ENCODE data around the gene FGGY.
"Not testable (repeated sequence)": the region's sequence is repeated elsewhere in the genome, so short reads cannot be mapped to it uniquely, and the experiment has no call there.

The FGGY gene

GRCh38 chr1:59296358-59297256 is at the start of gene FGGY:
FGGY (plus strand) TSS chr1:59297094; CDS start chr1:59321550, 24,456 bp downstream.
- DNase-seq (ENCODE audit: low read depth in 2 of 2, low spot score in 1 of 2) = peak; percentile 39 to 68

DNA sequence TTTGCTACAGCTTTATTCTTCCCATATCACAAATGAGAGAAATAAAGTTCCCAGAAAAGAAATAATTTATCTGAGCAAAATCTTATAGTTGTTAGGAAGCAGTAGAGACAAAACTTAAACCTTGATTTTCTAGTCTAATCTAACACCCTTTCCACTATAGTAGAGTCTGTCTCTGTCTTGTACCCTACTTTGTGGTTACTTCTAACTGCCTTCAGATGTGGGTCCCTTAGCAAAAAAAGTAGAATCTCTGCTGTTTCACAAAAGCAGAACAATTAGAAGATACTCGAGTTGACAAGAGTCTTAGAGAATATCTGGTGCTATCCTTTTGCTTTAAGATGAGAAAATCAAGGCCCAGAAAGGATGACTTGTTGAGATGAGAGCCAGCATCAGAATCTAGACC is 48.1 kb upstream of the FGGY start:
- DNase-seq (ENCODE audit: low read depth in 2 of 2, low spot score in 1 of 2) = no peak

DNA sequence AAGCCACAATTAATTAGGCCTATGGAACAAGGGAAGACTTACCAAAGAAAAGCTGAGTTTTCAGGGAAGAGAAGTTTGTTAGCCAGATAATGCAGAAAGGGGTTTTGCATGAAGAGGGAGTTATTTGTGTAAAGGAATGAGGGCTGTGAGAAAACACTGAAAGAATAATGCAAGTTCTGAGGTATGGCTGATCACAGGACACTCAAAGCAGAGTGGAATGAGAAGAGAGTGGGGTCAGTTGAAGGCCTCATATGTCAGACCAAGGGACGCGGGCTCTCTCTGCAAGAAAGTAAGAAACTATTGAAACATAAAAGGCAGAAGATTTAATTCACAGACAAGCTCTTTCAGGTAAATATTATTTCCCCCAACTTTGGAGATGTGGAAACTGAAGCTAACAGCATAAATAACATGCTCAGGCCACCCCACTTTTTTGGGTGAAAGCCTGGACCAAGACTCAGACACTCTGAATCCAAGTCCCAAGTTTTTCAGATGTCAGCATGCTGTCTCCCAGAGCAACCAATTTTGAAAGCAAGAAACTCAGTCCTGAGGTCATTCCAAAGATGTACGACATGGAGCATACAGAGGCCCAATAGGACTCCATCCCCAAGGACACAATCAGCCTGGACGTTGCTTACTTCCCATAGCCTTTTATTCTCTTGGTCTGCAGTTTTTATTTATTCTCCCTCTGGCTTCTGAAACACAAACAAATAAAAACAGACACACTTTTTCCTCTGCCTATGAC is 47.3 kb upstream of the FGGY start:
- no peak for DNase-seq (ENCODE audit: low read depth in 2 of 2, low spot score in 1 of 2)

DNA sequence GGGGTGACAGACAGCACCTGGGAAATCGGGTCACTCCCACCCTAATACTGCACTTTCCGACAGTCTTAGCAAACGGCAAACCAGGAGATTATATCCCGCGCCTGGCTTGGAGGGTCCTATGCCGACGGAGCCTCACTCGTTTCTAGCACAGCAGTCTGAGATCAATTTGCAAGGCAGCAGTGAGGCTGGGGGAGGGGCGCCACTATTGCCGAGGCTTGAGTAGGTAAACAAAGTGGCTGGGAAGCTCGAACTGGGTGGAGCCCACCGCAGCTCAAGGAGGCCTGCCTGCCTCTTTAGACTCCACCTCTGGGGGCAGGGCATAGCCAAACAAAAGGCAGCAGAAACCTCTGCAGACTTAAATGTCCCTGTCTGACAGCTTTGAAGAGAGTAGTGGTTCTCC is 45.8 kb upstream of the FGGY start:
- not testable (repeated sequence) for DNase-seq (ENCODE audit: low read depth in 2 of 2, low spot score in 1 of 2)

DNA sequence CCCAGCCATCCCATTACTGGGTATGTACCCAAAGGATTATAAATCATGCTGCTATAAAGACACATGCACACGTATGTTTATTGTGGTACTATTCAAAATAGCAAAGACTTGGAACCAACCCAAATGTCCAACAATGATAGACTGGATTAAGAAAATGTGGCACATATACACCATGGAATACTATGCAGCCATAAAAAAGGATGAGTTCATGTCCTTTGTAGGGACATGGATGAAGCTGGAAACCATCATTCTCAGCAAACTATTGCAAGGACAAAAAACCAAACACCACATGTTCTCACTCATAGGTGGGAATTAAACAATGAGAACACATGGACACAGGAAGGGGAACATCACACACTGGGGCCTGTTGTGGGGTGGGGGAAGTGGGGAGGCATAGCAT is 40.5 kb upstream of the FGGY start:
- not testable (repeated sequence) for DNase-seq (ENCODE audit: low read depth in 2 of 2, low spot score in 1 of 2)

DNA sequence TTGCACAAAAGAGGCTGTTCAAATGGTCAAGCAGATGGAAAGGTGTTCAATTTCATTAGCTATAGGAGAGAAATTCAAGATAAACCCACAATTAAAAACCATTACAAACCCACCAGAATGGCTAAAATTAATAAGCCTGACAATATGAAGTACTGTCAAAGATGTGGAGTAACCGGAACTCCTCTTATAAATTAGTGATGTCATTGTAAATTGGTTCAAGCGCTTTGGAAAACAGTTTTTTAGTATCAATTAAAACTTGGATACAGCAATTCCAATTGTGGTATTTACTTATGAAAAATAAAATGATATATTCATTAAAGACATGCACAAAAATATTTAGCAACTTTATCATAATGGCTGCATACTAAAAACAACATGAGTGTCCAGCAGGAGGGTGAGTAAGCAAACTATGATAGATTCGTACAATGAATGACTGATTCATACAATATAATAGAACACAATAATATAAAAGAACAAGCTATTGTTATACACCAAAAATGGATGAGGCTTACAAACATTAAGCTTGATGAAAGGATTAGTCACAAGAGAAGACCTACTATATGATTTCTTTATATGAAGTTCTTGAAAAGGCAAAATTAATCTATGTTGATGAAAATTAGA is 38.4 kb upstream of the FGGY start:
- no peak for DNase-seq (ENCODE audit: low read depth in 2 of 2, low spot score in 1 of 2)

- DNase-seq (ENCODE audit: low read depth in 2 of 2, low spot score in 1 of 2) = no peak
Measured at GRCh38 chr1:59261537-59261936, 35.4 kb upstream of the FGGY start.

DNA sequence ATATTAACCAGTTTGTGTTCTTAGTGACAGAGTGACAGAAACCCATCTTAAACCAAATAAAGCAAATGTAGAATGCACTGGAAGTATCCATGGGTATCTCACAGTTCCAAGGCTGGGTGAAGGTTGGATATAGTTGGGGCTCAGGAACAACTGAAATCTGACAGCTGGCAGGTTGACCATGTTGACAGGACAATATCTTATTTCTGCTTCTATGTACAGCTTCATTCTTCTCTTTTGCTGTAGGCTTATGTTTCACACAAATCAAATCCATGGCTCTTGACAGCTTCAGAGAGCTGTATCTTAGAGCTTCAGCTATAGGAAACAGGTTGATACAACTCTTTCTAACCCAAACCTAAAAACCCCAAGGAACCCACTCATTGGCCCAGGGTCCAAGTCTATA is 34.3 kb upstream of the FGGY start:
- no peak for DNase-seq (ENCODE audit: low read depth in 2 of 2, low spot score in 1 of 2)

GRCh38 chr1:59263111-59263510 is 33.8 kb upstream of the FGGY start:
- DNase-seq (ENCODE audit: low read depth in 2 of 2, low spot score in 1 of 2) = no peak

GRCh38 chr1:59265622-59266021 is 31.3 kb upstream of the FGGY start:
- no peak for DNase-seq (ENCODE audit: low read depth in 2 of 2, low spot score in 1 of 2)

DNA sequence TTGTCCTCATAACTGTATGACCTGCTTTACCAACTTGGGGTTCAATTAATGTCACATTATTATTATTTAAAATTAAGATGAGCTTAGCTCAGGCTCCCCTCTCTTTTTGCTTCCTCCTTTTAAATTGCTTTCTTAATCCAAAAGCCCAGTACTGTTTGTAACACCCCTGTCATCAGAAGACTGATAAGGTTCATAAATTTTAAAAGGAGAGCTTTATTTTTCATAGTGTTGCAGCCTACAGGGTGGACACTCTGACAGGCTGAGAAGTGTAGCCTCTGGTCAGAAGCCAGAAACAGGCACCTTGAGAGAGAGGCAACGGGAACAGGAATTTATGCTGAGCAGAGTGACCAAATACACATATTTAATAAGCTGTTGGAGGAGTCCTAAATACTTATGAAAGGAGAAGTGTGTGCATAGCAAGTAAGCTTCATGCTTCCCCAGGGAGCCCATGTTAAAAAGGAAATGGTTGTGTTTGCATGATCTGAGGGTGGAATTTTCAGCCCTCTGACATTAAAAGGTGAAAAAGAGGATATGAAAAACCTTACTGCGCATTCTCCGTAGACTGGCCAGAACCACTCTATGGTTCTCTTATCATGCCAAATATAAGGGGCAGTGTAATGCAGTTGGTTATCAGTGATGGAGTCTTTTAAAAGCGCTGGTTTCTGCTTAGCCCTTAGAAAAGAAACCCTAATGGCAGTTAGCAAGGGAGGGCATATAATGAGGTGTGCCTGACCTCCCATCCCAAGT is 30.5 kb upstream of the FGGY start:
- DNase-seq (ENCODE audit: low read depth in 2 of 2, low spot score in 1 of 2) = no peak

GRCh38 chr1:59266927-59267293 is 30.0 kb upstream of the FGGY start:
- no peak for DNase-seq (ENCODE audit: low read depth in 2 of 2, low spot score in 1 of 2)

DNA sequence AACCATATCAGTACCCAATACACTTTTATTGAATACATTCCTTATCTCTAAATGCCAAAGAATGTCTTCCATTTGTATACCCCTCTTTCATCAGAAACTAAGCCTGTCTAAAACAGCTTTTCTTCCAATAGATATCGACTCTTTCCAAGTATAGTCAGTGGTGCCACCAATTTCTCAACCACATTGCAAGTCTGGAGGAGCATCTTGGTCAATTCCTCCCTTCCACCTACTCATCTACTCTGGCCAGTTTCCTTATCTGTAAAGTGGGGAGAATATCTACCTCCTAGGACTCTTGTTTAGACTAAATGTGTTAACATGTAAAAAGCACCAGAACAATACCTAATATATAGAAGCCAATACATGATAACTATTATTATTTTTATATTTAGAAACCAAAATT is 28.5 kb upstream of the FGGY start:
- DNase-seq (ENCODE audit: low read depth in 2 of 2, low spot score in 1 of 2) = no peak

DNA sequence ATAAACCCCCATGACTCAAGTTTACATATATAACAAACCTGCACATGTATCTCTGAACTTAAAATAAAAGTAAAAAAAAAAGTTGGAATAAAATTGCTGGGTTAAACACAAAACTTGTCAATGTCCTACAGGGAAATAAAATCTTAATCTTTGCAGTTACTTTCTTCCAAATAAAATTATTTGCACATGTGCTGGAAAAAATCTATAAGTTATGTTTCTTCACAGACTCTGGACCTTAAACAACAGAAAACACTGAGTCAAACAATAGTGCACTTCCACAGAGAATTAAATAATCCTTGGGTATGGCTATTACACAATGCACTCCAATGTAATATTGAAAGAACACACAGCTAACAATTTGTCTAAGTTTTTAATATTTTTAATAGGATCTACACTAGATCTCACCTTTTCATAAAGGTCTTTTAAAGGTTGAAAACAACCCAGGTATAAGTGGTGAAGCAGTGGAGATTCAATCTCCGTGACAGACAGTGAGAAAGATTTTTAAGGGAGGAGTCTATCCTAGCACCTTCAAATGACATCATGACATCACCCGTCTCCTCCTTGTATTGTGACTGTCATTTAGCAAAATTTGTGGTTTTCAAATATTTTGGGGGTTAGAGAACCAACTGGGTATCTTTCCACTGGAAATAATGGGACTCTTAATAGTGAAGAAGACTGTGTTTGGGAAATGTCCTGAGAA is 25.2 kb upstream of the FGGY start:
- DNase-seq (ENCODE audit: low read depth in 2 of 2, low spot score in 1 of 2) = no peak

DNA sequence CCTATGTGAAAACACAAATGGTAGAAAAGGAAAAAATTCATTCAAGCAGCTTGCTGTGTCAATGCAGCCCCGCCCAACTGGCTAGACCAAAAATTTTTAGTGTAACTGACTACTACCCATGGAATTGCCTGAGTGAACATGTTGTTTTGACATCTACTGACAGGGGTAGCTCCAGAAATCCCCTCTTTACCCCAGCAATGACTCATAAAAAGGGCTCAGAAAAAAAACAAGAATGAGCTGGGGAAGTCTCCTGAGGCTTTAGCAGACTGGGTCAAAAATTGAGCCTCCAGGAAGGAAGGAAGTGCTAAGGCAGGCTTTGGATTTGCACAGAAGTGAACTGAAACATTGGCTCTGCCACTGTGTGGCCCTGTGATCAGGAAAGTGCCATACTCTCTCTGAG is 24.4 kb upstream of the FGGY start:
- no peak for DNase-seq (ENCODE audit: low read depth in 2 of 2, low spot score in 1 of 2)

- DNase-seq (ENCODE audit: low read depth in 2 of 2, low spot score in 1 of 2) = no peak
Measured at GRCh38 chr1:59276439-59276851, 20.4 kb upstream of the FGGY start.

DNA sequence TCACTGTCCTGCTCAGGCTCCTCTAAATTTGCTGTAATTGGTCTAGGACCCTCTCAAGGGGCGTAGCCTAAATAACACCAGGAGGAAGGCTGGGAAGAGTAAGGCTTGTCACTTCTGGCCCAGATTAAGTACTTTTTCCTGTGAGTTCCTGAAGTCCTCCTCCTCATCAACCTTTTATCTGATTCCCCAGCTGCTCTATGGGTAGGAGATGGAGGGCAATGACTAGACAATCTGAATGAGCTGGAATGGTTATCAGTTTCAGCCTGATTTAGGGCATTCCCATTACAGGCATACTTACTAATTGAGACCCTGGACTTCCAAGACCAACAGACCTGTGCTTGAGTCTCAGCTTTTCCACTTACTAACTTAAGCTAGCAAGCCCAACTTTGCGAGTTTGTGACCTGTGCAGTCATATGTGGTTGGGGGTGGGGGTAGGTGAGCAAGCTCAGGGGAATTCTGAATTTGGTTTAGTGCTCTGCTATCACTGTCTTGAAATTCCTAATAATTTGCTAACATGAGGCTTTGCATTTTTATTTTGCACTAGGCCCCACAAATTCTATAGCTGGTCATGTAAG is 18.0 kb upstream of the FGGY start:
- DNase-seq (ENCODE audit: low read depth in 2 of 2, low spot score in 1 of 2) = no peak

DNA sequence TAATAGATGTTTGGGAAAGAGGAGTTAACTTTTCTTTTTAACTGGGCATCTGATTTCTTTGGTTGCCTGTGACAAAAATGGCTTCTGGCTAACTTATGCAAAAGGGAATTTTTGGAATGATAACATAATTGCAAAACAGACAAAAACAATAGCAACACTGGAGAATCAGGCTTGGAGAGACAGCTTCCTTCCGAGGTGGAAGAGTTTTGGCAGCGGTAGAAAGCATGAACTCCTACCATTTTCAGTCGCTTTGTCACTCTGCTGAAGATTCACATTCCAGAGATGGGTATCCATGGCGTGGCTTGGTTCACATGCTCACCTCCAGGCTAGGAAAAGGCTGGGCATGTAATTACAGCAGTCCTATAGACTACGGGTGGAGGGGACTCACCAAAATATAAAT is 17.2 kb upstream of the FGGY start:
- no peak for DNase-seq (ENCODE audit: low read depth in 2 of 2, low spot score in 1 of 2)

DNA sequence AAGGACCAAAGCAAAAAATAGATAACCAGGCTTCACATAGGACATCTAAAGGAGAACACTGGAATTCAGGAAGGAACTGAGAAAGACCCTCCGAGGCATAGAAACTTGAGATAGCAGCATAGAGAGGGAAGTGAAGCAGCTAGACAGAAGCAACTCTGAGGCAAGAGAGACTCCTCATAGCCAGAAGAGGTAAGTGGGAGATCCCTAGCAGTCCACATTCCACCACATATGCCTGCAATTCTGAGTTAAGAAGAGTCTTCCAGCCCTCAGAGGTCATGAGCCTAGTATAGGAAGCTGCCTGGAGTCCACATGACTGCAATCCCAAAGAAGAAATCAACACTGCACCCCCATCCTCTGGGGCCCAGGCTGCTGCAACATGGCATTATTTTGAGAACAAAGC is 13.9 kb upstream of the FGGY start:
- no peak for DNase-seq (ENCODE audit: low read depth in 2 of 2, low spot score in 1 of 2)

GRCh38 chr1:59285691-59286090 is 11.2 kb upstream of the FGGY start:
- no peak for DNase-seq (ENCODE audit: low read depth in 2 of 2, low spot score in 1 of 2)

All from stimulated activated CD8-positive, alpha-beta memory T cell treated with anti-CD3 and anti-CD28 coated beads, Interleukin-4, amount 100 ng/mL, for 4 hours (primary cell).